Measurements from ENCODE around the gene TRIO.

The TRIO gene

GRCh38 chr5:14184082-14184481 lies 40.9 kb downstream of the TRIO start:
- Histone ChIP-seq H3K4me3 (ENCODE audit: low read length) (no peak overlapping the region), H3K27ac (ENCODE audit: low read depth, low read length) (no peak overlapping the region), H3K4me2 (ENCODE audit: low read length) (no peak overlapping the region), H3K9me2 (replicated peaks; ENCODE audit: control insufficient read depth, low read length) (no peaks in the 10 kb centered on the region), H3K4me1 (ENCODE audit: control insufficient read depth, low read length) (no peaks in the 10 kb centered on the region; the same call in 1 of the 2 replicates), H4K20me1 (ENCODE audit: control insufficient read depth, insufficient read depth, low read depth, low read length) (peaks cover 19% of the 10 kb centered on the region; the same call in 1 of the 2 replicates), H3K27me3 (ENCODE audit: control insufficient read depth, low read length) (no peaks in the 10 kb centered on the region), H3K79me2 (ENCODE audit: control insufficient read depth, low read length) (peaks cover 95% of the 10 kb centered on the region), H3F3A (ENCODE audit: control insufficient read depth, insufficient read depth) (no peaks in the 10 kb centered on the region), H3K36me3 (ENCODE audit: control insufficient read depth, low read length) (no peaks in the 10 kb centered on the region), H3K9me3 (ENCODE audit: control insufficient read depth, insufficient read depth, low read length) (no peaks in the 10 kb centered on the region)
- TF ChIP-seq EZH2phosphoT487 (IDR thresholded peaks at IDR 0.05; ENCODE audit: borderline replicate concordance, low read length): no peak
- TF ChIP-seq CTCF (IDR thresholded peaks at IDR 0.05; ENCODE audit: low read depth, low read length, poor library complexity, severe bottlenecking): no peak

GRCh38 chr5:14184725-14185124 lies 41.6 kb downstream of the TRIO start:
- Histone ChIP-seq H3K4me1 (ENCODE audit: control insufficient read depth, low read length) (no peaks in the 10 kb centered on the region; the same call in 1 of the 2 replicates), H3K4me2 (ENCODE audit: low read length) (no peak overlapping the region)
- TF ChIP-seq EZH2phosphoT487 (IDR thresholded peaks at IDR 0.05; ENCODE audit: borderline replicate concordance, low read length): no peak
- no peak for TF ChIP-seq CTCF (IDR thresholded peaks at IDR 0.05; ENCODE audit: low read depth, low read length, poor library complexity, severe bottlenecking)

GRCh38 chr5:14185326-14186058 lies 42.4 kb downstream of the TRIO start:
- Histone ChIP-seq H3K4me1 (ENCODE audit: control insufficient read depth, low read length) (no peaks in the 10 kb centered on the region; the same call in 1 of the 2 replicates), H3K9me2 (replicated peaks; ENCODE audit: control insufficient read depth, low read length) (no peaks in the 10 kb centered on the region), H3K4me3 (ENCODE audit: low read length) (no peak overlapping the region), H3K27ac (ENCODE audit: low read depth, low read length) (no peak overlapping the region), H3K36me3 (ENCODE audit: control insufficient read depth, low read length) (no peaks in the 10 kb centered on the region), H3K9me3 (ENCODE audit: control insufficient read depth, insufficient read depth, low read length) (no peaks in the 10 kb centered on the region), H3K4me2 (ENCODE audit: low read length) (no peak overlapping the region), H3K79me2 (ENCODE audit: control insufficient read depth, low read length) (peaks cover 96% of the 10 kb centered on the region), H4K20me1 (ENCODE audit: control insufficient read depth, insufficient read depth, low read depth, low read length) (peaks cover 22% of the 10 kb centered on the region; the same call in 1 of the 2 replicates), H3F3A (ENCODE audit: control insufficient read depth, insufficient read depth) (no peaks in the 10 kb centered on the region), H3K27me3 (ENCODE audit: control insufficient read depth, low read length) (no peaks in the 10 kb centered on the region)
- no peak for TF ChIP-seq CTCF (IDR thresholded peaks at IDR 0.05; ENCODE audit: low read depth, low read length, poor library complexity, severe bottlenecking)
- TF ChIP-seq EZH2phosphoT487 (IDR thresholded peaks at IDR 0.05; ENCODE audit: borderline replicate concordance, low read length): no peak

More at GRCh38 chr5:14184725-14185124, 41.6 kb downstream of the TRIO start:
- Histone ChIP-seq H3F3A (ENCODE audit: control insufficient read depth, insufficient read depth) (no peaks in the 10 kb centered on the region), H3K79me2 (ENCODE audit: control insufficient read depth, low read length) (peaks cover 96% of the 10 kb centered on the region), H3K4me3 (ENCODE audit: low read length) (no peak overlapping the region), H3K9me3 (ENCODE audit: control insufficient read depth, insufficient read depth, low read length) (no peaks in the 10 kb centered on the region), H3K9me2 (replicated peaks; ENCODE audit: control insufficient read depth, low read length) (no peaks in the 10 kb centered on the region), H3K36me3 (ENCODE audit: control insufficient read depth, low read length) (no peaks in the 10 kb centered on the region), H3K27ac (ENCODE audit: low read depth, low read length) (no peak overlapping the region), H3K27me3 (ENCODE audit: control insufficient read depth, low read length) (no peaks in the 10 kb centered on the region), H4K20me1 (ENCODE audit: control insufficient read depth, insufficient read depth, low read depth, low read length) (peaks cover 19% of the 10 kb centered on the region; the same call in 1 of the 2 replicates)
